ENCODE measurements around the gene LGI1. TPM values are rescaled to one million over a fixed set of nuclear protein-coding genes. Genes with fewer than 3 reads are reported as not detected.
A peak's percentile ranks its signal among the peaks of the same experiment; 100 is the strongest.

The LGI1 gene
- total RNA-seq, 1 donor from 2014 or later = not detected

- TF ChIP-seq CTCF (conservative IDR thresholded peaks at IDR 0.05; ENCODE audit: low read depth, low read length) = no peak
- DNase-seq (ENCODE audit: low read depth) = no peak
- H3K4me3 ChIP-seq (ENCODE audit: low read depth, low read length) = no peak overlapping the region
Observed at GRCh38 chr10:93773120-93773519, 15.4 kb downstream of the LGI1 start.

- no peak for TF ChIP-seq CTCF (conservative IDR thresholded peaks at IDR 0.05; ENCODE audit: low read depth, low read length)
- no peak overlapping the region for H3K4me3 ChIP-seq (ENCODE audit: low read depth, low read length)
- no peak for DNase-seq (ENCODE audit: low read depth)
Observed at GRCh38 chr10:93773705-93774104, 16.0 kb downstream of the LGI1 start.

GRCh38 chr10:93775356-93775755 is 17.6 kb downstream of the LGI1 start:
- no peak for DNase-seq (ENCODE audit: low read depth)
- TF ChIP-seq CTCF (conservative IDR thresholded peaks at IDR 0.05; ENCODE audit: low read depth, low read length) = peak; percentile 23
- H3K4me3 ChIP-seq (ENCODE audit: low read depth, low read length) = no peak overlapping the region

GRCh38 chr10:93777092-93777491 is 19.4 kb downstream of the LGI1 start:
- no peak for DNase-seq (ENCODE audit: low read depth)
- no peak overlapping the region for H3K4me3 ChIP-seq (ENCODE audit: low read depth, low read length)
- no peak for TF ChIP-seq CTCF (conservative IDR thresholded peaks at IDR 0.05; ENCODE audit: low read depth, low read length)

GRCh38 chr10:93784059-93784458 is 26.3 kb downstream of the LGI1 start:
- DNase-seq (ENCODE audit: low read depth) = no peak
- TF ChIP-seq CTCF (conservative IDR thresholded peaks at IDR 0.05; ENCODE audit: low read depth, low read length) = no peak
- no peak overlapping the region for H3K4me3 ChIP-seq (ENCODE audit: low read depth, low read length)

- no peak for DNase-seq (ENCODE audit: low read depth)
- no peak for TF ChIP-seq CTCF (conservative IDR thresholded peaks at IDR 0.05; ENCODE audit: low read depth, low read length)
- H3K4me3 ChIP-seq (ENCODE audit: low read depth, low read length) = no peak overlapping the region
Observed at GRCh38 chr10:93788413-93789208, 30.9 kb downstream of the LGI1 start.

GRCh38 chr10:93790439-93790838 is 32.7 kb downstream of the LGI1 start:
- H3K4me3 ChIP-seq (ENCODE audit: low read depth, low read length) = no peak overlapping the region
- TF ChIP-seq CTCF (conservative IDR thresholded peaks at IDR 0.05; ENCODE audit: low read depth, low read length) = no peak
- DNase-seq (ENCODE audit: low read depth) = no peak

Data from epithelial cell of proximal tubule (primary cell).